Erythroblast (primary cell): ENCODE results near the gene PSMA1.
"Not testable (repeated sequence)": the region's sequence is repeated elsewhere in the genome, so short reads cannot be mapped to it uniquely, and the experiment has no call there.

Experiments
- DNase-seq, 2 experiments: peaks; one replicate each; lab custom pipeline; 2025; lab: John Stamatoyannopoulos, UW
- GATA1 ChIP-seq: IDR thresholded peaks from 2 replicates; pipeline ENCODE4 v1.6.1; 2011; ENCODE audit warnings: low read depth, mild to moderate bottlenecking, control low read depth, low read length, moderate library complexity
- POLR2A ChIP-seq: IDR thresholded peaks from 2 replicates; pipeline ENCODE4 v1.6.1; 2011; ENCODE audit warnings: mild to moderate bottlenecking, low read length

PSMA1 gene

DNA sequence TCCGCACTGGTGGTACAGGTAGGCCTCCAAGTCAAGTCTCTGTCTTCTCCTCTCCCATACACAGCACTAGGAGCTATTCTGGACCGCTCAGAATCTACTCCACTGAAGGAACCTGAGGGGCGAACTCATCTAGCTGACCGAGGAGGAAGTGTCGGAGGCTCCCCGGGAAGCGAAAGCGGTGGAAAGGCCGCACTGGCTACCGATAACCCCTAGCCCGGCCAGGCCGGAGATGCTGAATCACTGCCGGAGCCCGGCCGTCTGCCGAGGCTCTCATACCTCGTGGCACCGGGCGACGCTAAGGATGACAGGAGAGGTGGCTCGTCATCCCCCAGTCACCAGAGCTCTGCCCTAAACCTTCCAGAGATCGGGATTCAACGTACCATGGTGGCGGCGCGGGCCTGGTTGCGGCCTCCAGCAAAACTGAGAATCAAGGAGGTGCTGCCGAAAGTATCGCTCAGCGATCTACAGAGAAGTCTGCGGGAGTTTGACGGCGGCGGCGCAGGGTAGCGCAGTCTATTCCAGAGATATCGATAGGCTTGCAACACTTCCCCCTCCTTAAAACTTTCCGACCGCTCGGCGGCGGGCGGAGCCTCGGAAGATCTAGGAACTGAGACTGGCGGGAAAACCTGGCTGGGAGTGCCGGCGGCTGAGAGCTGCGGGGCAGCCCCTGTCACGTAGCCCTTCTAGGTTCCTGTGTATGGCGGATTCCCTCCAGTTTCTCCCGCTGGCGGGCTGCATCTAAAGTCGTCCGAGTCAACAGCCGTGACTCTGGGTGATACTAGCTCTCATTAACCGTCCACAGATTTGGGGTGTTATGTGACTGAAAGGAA lies at the start of gene PSMA1:
Gene PSMA1 (minus strand): TSS at position 470 of the 830 bp plus-strand sequence. CDS start 87 bp downstream, at position 383.
- TF ChIP-seq GATA1 (no peak), POLR2A (peak; percentile 91)
- peak; percentile 95 to 97 for DNase-seq

DNA sequence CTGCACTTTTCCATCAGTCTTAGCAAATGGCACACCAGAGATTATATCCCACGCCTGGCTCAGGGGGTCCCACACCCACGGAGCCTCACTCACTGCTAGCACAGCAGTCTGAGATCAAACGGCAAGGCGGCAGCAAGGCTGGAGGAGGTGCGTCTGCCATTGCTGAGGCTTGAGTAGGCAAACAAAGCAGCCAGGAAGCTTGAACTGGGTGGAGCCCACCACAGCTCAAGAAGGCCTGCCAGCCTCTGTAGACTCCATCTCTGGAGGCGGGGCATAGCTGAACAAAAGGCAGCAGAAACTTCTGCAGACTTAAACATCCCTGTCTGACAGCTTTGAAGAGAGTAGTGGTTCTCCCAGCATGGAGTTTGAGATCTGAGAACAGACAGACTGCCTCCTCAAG lies 49.3 kb upstream of the PSMA1 start:
- not testable (repeated sequence) for DNase-seq

DNA sequence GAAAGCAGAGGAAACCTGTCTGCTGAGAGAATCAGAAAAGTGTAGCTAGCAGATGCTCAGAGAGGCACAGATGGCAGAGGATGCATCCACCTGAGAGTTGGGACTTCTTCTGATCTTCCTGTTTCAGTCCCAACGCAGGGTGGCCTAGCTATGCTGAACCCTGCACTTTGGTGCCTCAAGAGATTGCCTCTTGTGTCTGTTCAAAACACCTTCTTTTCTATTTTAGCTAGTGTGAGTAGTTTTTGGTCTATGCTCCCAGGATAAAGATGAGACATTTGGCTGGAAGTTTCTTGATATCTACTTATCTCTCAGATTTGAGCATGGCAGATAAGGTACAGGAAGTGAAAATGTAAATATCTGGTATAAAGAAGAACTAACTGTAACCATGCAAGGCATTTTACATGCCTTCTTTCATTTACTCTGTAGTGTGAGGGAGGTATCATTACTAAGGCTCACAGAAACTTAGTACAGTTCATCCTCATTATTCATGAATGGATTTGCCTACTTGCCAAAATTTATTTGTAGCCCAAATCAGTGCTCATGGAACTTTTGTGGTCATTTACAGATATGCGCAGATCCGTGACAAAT lies 47.0 kb upstream of the PSMA1 start:
- no peak for DNase-seq
- TF ChIP-seq GATA1 (no peak), POLR2A (no peak)

DNA sequence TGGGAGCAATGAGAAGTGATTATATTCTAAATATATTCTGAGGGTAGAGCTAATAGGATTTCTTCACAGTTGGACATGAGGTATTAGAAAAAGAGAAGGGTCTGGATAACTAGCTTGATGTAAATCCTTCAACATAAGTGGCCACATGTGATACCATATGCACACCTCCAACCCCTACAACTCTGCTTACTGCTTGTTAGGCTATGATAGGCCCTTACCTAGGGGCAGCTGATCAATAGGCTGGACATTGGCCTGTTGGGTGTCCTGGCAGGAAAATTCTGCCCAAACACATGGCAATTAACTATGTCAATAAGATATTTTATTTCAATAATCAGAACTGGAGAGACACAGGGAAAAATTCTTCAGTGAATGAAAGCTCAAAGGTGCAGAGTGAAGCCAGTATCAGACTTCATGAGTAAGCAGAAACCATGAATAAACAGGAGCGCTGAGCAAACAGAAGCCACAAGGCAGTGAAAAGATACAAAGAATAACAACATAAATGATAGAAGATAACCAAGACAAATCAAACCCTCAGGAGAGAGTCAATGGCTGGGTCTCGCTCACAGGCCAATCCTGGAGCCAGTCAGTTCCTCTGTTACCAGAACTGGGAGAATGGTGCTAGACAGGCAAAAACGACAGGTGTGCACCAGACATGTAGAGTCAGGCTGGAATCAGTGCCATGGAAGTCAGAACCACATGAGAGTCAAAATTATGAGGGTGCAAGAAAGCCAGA lies 46.3 kb upstream of the PSMA1 start:
- no peak for TF ChIP-seq POLR2A
- no peak for TF ChIP-seq GATA1
- no peak for DNase-seq

DNA sequence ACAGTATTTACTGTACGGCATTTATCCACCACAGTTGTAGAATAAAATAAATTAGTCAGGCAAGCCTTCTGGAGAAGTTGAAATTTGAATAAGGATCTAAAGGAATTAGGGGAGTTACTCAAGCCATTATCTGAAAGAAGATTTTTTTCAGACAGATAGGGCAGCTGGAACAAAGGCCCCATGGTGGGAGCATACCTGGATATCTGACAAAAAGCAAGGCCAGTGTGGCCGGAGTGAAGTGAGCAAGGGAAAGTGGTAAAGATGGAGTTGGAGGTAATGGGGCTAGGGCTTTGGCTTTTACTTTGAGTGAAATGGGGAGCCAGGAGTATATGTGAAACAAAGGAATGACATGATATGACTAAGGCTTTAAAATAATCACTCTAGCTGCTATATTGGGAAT lies 45.7 kb upstream of the PSMA1 start:
- TF ChIP-seq GATA1 (no peak), POLR2A (no peak)
- DNase-seq, result no peak

DNA sequence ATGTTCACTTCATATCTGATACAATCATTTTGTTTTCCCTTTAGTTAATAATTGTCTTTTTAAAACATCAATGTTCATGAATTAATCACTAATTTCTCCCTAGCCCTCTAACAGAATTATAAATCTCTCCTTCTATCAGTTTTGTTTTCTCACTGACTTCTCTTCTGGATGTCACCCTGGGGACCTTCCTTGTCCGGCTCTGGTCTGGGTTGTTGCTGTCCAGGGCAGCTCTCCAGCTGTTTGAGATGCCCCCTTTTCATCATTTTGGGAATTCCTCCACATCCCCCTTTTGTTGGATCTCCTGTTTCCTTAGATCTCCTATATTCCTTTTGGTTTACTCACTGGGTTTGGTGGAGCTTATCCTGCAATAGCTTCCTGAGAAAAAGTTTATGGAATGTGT lies 35.6 kb upstream of the PSMA1 start:
- DNase-seq, result no peak

DNA sequence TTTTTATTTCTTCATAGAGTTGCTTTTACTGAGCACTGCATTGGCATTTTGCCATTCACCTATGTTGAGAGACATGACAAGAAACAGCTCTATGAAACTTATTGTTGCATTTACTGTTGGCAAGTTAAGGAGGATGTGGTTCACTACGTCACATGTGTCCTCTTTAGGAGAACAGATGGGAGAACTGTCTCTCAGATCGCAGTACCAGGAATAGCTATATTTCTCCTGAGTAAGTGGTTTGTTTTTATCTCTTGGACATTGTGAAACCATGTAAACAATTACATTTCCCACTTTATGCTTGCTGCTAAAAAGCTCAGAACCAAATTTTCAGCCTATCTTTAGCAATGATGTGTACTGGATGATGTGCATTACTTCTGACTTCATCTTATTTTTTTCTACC lies 34.8 kb upstream of the PSMA1 start:
- TF ChIP-seq POLR2A (no peak), GATA1 (no peak)
- no peak for DNase-seq

More for the DNA sequence above, 35.6 kb upstream of the PSMA1 start:
- no peak for TF ChIP-seq GATA1
- TF ChIP-seq POLR2A, result no peak

DNA sequence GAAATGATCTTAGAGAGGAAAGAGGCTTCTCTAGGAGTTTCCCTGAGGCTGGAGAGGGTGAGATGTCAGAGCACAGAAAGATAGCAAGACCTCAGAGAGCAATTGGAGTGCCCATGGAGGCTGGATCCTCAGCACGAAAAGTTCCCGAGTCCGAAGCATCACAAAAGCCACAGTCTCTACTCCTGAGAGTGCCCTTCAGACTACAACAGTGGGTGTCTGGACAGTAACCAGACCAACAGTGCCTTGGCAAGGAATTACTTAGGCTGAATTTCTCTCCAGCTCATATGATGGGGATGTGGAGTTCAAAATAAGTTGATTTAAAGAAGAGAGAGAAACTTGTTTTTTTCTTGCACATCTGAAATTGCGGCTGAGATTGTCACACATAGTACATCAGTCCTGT lies 31.9 kb upstream of the PSMA1 start:
- TF ChIP-seq POLR2A (no peak), GATA1 (no peak)
- DNase-seq, result no peak

DNA sequence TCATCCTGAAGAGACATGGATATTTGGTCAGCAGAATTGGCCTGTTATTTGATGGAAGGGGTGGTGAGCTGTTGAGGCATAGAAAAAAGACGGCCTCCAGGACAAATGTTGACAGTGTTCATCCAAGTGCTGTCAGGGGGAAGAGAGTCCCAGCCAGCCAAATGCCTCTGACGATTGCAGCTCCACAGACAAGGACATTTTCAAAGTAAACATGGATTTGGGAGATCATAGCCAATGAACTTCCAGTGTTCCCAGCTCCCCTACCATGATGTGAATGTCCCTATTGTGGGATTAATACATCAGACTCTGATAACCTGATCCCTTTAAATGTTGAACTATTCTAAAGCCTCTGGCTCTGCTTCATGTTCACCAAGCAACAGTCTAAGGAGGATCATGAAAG lies 31.2 kb upstream of the PSMA1 start:
- DNase-seq, result no peak
- TF ChIP-seq GATA1 (no peak), POLR2A (no peak)

DNA sequence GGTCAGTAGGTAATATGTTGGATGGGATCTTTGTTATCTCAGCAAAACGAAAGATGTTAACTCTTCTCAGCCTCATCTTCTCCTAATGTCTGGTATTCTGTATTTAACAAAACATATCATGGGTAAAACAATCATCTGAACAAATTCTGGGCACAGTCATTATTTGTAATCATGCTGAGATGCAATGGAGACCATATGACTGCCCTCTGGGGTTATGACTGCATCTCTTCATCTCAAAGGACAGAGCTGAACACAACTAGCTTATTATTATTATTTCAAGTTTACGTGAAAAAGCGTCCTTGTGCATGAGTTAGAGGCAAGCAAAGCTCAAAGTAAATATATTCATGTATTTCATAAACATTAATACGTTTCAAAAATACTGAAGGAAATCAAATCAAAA lies 29.7 kb upstream of the PSMA1 start:
- TF ChIP-seq POLR2A (no peak), GATA1 (no peak)
- DNase-seq, result no peak

DNA sequence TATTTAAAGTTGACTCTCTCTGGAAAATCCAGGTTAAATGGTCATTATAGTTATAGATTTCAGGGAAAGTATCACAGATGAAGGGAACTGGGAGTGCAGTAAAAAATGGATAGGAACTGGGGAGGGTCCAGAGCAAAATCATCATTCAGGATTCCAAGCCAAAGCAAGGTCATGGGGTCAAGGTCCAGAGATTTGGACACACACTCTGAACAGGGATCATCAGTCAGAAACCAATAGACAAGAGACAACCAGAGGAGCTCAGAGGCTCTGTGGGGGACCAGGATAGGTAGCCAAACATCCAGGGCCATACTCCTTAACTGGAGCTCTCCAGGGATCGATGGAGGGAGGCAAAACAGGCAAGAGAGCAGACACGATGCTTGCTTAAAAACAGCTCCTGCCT lies 27.3 kb upstream of the PSMA1 start:
- no peak for DNase-seq
- TF ChIP-seq POLR2A (no peak), GATA1 (no peak)

DNA sequence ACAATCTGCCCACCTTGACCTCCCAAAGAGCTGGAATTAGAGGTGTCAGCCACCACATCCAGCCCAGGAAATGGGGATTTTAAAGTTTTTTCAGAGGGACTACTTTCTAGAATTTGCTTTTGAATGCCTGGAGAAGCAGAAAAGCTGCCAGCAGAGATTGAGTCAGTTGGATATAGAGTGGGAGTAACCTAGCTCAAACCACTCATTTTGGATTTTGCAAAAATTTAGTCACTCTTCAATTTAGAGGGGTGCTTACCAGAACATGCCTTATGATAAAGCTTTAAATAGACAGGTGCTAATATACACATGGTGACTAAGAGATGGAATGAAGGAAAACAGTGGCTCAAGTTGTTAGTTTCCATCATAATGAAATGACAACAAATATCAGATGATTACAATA lies 26.5 kb upstream of the PSMA1 start:
- no peak for TF ChIP-seq POLR2A
- TF ChIP-seq GATA1, result no peak
- DNase-seq, result no peak

DNA sequence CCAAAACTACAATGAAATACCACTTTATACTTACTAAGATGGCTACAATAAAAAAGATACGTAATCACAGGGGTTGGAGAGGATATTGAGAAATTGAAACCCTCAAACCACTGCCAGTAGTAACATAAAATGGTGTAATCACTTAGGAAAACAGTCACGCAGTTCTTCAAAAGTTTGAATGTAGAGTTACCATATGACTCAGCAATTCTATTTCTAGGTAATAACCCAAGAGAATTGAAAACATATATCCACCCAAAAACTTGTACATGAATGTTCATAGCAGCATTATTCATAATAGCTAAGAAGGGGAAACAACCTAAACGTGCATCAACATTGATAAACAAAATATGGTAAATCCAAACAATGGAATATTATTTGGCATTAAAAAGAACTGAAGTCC lies 24.4 kb upstream of the PSMA1 start:
- peak; percentile 4 to 28 for DNase-seq
- TF ChIP-seq GATA1 (no peak), POLR2A (no peak)

DNA sequence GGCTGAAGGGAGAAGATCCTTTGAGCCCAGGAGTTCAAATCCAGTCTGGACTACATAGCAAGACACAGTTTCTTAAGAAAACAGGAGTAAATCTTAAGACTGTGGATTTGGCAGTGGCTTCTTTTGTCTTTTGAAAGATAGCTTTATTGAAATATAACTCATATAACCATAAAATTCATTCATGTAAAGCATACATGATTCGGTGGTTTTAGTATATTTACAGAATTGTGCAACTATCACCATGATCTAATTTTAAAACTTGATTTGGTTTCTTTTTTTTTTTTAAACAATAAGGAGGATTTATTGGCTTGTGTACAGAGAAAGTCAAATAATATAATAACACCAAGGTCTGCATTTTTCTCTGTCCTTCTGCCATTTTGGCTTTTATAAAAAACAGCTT lies 23.1 kb upstream of the PSMA1 start:
- TF ChIP-seq POLR2A (no peak), GATA1 (no peak)
- DNase-seq, result no peak
